Measurements from ENCODE around the gene CDX2.

The CDX2 gene

GRCh38 chr13:27988520-27988919, 19.4 kb upstream of the CDX2 start, which contains the start of gene URAD:
URAD (minus strand) TSS chr13:27988693; CDS start chr13:27988637, 56 bp downstream.
- CTCF ChIA-PET: interaction anchor here (2.0 to 16.1 kb wide), 4 partner anchors 24 to 627 kb away, joined by 4 to 404 read pairs (median 6); no protein-coding TSS in a partner anchor
- TF ChIP-seq CTCF (IDR thresholded peaks at IDR 0.05; ENCODE audit: control extremely low read depth, extremely low read depth, low read depth, missing control alignments): no peak
- POLR2A ChIA-PET: no interaction called here
- DNase-seq (ENCODE audit: extremely low spot score): no peak

GRCh38 chr13:27985600-27985999, 16.5 kb upstream of the CDX2 start:
- TF ChIP-seq CTCF (IDR thresholded peaks at IDR 0.05; ENCODE audit: control extremely low read depth, extremely low read depth, low read depth, missing control alignments): no peak
- DNase-seq (ENCODE audit: extremely low spot score): no peak
- CTCF ChIA-PET: interaction anchor here (1.0 to 16.1 kb wide), 12 partner anchors 10 to 1000 kb away, joined by 3 to 404 read pairs (median 26); partner anchors contain the start of gene CDX2
- POLR2A ChIA-PET: no interaction called here

- CTCF ChIA-PET: interaction anchor here (1.3 to 16.1 kb wide), 14 partner anchors 7 to 621 kb away, joined by 3 to 404 read pairs (median 16); partner anchors contain the start of gene CDX2
Measured at GRCh38 chr13:27982361-27982760, 13.2 kb upstream of the CDX2 start.

GRCh38 chr13:27981006-27981708, 12.0 kb upstream of the CDX2 start:
- CTCF ChIA-PET: interaction anchor here (1.6 to 16.1 kb wide), 7 partner anchors 19 to 620 kb away, joined by 3 to 404 read pairs (median 10); no protein-coding TSS in a partner anchor
- POLR2A ChIA-PET: no interaction called here
- DNase-seq (ENCODE audit: extremely low spot score): no peak
- no peak for TF ChIP-seq CTCF (IDR thresholded peaks at IDR 0.05; ENCODE audit: control extremely low read depth, extremely low read depth, low read depth, missing control alignments)

More at GRCh38 chr13:27982361-27982760, 13.2 kb upstream of the CDX2 start:
- POLR2A ChIA-PET: no interaction called here
- TF ChIP-seq CTCF (IDR thresholded peaks at IDR 0.05; ENCODE audit: control extremely low read depth, extremely low read depth, low read depth, missing control alignments): no peak
- DNase-seq (ENCODE audit: extremely low spot score): no peak

GRCh38 chr13:27980280-27980998, 11.3 kb upstream of the CDX2 start:
- ChIA-PET CTCF (interaction anchor here (0.9 to 16.1 kb wide), 4 partner anchors 17 to 152 kb away, joined by 3 to 404 read pairs (median 6); no protein-coding TSS in a partner anchor), POLR2A (no interaction called here)

More at GRCh38 chr13:27980280-27980998, 11.3 kb upstream of the CDX2 start:
- no peak for TF ChIP-seq CTCF (IDR thresholded peaks at IDR 0.05; ENCODE audit: control extremely low read depth, extremely low read depth, low read depth, missing control alignments)
- DNase-seq (ENCODE audit: extremely low spot score): no peak

Measured in GM10248 (cell line).